AG10803 (cell line): Measurements from ENCODE around the gene APCDD1L.
A peak's percentile ranks its signal among the peaks of the same experiment; 100 is the strongest.

Source experiments
- DNase-seq: peaks from one replicate; pipeline ENCODE4 v3.0.0; 2010; ENCODE audit warnings: low read depth
- H3K4me3 ChIP-seq: 2 replicates; pipeline ENCODE4 v1.5.1; 2011; ENCODE audit warnings: mild to moderate bottlenecking, low read length, control low read depth
- CTCF ChIP-seq: conservative IDR thresholded peaks from 2 replicates; pipeline ENCODE4 v1.5.1; 2011; ENCODE audit warnings: mild to moderate bottlenecking, low read length, control low read depth, inconsistent platforms

APCDD1L gene

GRCh38 chr20:58446960-58447265 lies 68.3 kb downstream of the APCDD1L start:
- DNase-seq: no peak
- H3K4me3 ChIP-seq: no peak overlapping the region

GRCh38 chr20:58446264-58446959 lies 68.8 kb downstream of the APCDD1L start:
- H3K4me3 ChIP-seq: no peak overlapping the region
- DNase-seq: no peak
- TF ChIP-seq CTCF: no peak

More at GRCh38 chr20:58446960-58447265, 68.3 kb downstream of the APCDD1L start:
- no peak for TF ChIP-seq CTCF

- TF ChIP-seq CTCF: no peak
These were observed 70.4 kb downstream of the APCDD1L start for GRCh38 chr20:58444746-58445255.

GRCh38 chr20:58441723-58442122 lies 73.5 kb downstream of the APCDD1L start:
- H3K4me3 ChIP-seq: no peak overlapping the region
- DNase-seq: no peak
- no peak for TF ChIP-seq CTCF

More at GRCh38 chr20:58444746-58445255, 70.4 kb downstream of the APCDD1L start:
- H3K4me3 ChIP-seq: no peak overlapping the region
- DNase-seq: no peak

GRCh38 chr20:58440021-58440767 lies 75.0 kb downstream of the APCDD1L start:
- DNase-seq: peak; percentile 22
- no peak for TF ChIP-seq CTCF
- no peak overlapping the region for H3K4me3 ChIP-seq

GRCh38 chr20:58438970-58439808 lies 76.0 kb downstream of the APCDD1L start:
- no peak for DNase-seq
- H3K4me3 ChIP-seq: no peak overlapping the region
- no peak for TF ChIP-seq CTCF
